ENCODE results near the gene TLE7.

DNA sequence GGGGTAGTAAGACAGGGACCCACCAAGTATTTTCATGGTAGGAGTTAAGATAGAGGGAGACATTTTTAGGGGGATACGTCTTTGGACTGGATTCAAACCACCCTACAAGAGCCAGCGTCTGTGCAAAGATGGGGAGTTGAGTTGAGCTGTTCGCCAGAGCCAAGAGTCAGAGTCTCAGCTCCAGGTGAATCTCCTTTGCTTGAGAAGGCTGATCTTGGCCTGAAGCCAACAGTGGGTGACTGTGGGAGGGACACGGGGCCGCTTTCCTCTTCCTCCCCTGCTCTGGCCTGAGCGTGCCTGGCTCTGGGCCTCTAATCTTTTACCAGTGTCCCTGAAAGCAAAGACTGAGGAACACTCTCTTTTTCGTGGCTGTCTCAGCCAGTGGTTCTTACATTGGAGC lies 5.4 kb downstream of the TLE7 start:
- TF ChIP-seq, protein P1, sequence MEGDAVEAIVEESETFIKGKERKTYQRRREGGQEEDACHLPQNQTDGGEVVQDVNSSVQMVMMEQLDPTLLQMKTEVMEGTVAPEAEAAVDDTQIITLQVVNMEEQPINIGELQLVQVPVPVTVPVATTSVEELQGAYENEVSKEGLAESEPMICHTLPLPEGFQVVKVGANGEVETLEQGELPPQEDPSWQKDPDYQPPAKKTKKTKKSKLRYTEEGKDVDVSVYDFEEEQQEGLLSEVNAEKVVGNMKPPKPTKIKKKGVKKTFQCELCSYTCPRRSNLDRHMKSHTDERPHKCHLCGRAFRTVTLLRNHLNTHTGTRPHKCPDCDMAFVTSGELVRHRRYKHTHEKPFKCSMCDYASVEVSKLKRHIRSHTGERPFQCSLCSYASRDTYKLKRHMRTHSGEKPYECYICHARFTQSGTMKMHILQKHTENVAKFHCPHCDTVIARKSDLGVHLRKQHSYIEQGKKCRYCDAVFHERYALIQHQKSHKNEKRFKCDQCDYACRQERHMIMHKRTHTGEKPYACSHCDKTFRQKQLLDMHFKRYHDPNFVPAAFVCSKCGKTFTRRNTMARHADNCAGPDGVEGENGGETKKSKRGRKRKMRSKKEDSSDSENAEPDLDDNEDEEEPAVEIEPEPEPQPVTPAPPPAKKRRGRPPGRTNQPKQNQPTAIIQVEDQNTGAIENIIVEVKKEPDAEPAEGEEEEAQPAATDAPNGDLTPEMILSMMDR (IDR thresholded peaks at IDR 0.05): no peak
- no peak for TF ChIP-seq POLR2A (IDR thresholded peaks at IDR 0.05)

Data from uterus (tissue), 2 donors.